SU-DHL-6 (cell line): ENCODE results near the gene GHRHR.

ENCODE experiments used
- H2AFZ ChIP-seq: fragments of 200-600 bp; sonication (generic); 2 replicates; pipeline ENCODE4 v1.6.1; 2014; ENCODE audit warnings: low read depth, mild to moderate bottlenecking, moderate library complexity, mixed read lengths, antibody characterized with exemption, low read length; ENCODE audit not compliant: severe bottlenecking
- H3F3A ChIP-seq: fragments of 200-600 bp; shearing (Covaris generic); 2 replicates; pipeline ENCODE4 v1.6.0; 2016; ENCODE audit warnings: antibody characterized with exemption, mild to moderate bottlenecking; ENCODE audit not compliant: insufficient read depth
- H3K27ac ChIP-seq: fragments of 200-600 bp; sonication (generic); 2 replicates; pipeline ENCODE4 v1.5.1; 2016; ENCODE audit warnings: low read depth, mild to moderate bottlenecking, low read length, moderate library complexity, mixed read lengths
- H3K27me3 ChIP-seq: fragments of 200-600 bp; sonication (generic), shearing (Covaris generic); 2 replicates; pipeline ENCODE4 v1.6.0; 2014; ENCODE audit warnings: mild to moderate bottlenecking, low read length
- H3K36me3 ChIP-seq: fragments of 200-600 bp; sonication (generic); 2 replicates; pipeline ENCODE4 v1.6.1; 2014; ENCODE audit warnings: mild to moderate bottlenecking, low read length, mixed read lengths
- H3K4me2 ChIP-seq: fragments of 300-600, 200-600 bp; shearing (Covaris generic), sonication (generic); 2 replicates; pipeline ENCODE4 v1.6.0; 2014; ENCODE audit warnings: low read length, low read depth, mild to moderate bottlenecking; ENCODE audit not compliant: poor library complexity, severe bottlenecking
- H3K4me3 ChIP-seq: fragments of 200-600 bp; sonication (generic); 2 replicates; pipeline ENCODE4 v1.5.1; 2014; ENCODE audit warnings: antibody characterized with exemption, low read length, mild to moderate bottlenecking, mixed read lengths; ENCODE audit not compliant: insufficient read depth, poor library complexity, severe bottlenecking
- H3K79me2 ChIP-seq: fragments of 200-600 bp; sonication (generic); 2 replicates; pipeline ENCODE4 v1.6.1; 2014; ENCODE audit warnings: mild to moderate bottlenecking, low read length, moderate library complexity; ENCODE audit not compliant: insufficient read depth
- H3K9ac ChIP-seq: fragments of 200-600 bp; sonication (generic); 2 replicates; pipeline ENCODE4 v1.7.0; 2014; ENCODE audit warnings: mild to moderate bottlenecking, low read length
- H3K9me2 ChIP-seq: fragments of 200-600 bp; sonication (generic); replicated peaks from 2 replicates; pipeline ENCODE4 v1.6.1; 2014; ENCODE audit warnings: low read length; ENCODE audit not compliant: insufficient read depth
- H3K9me3 ChIP-seq: fragments of 200-600 bp; sonication (generic); 2 replicates; pipeline ENCODE4 v1.6.1; 2014; ENCODE audit warnings: low read length, mixed read lengths; ENCODE audit not compliant: insufficient read depth
- H4K20me1 ChIP-seq: fragments of 200-600 bp; sonication (generic); 2 replicates; pipeline ENCODE4 v1.6.1; 2014; ENCODE audit warnings: low read depth, mild to moderate bottlenecking, antibody characterized with exemption, low read length, moderate library complexity, mixed read lengths
- CTCF ChIP-seq: fragments of 200-600 bp; sonication (generic); IDR thresholded peaks from one replicate; pipeline ENCODE4 v1.5.1; 2017; ENCODE audit warnings: antibody characterized with exemption, mild to moderate bottlenecking, low read length, moderate library complexity; ENCODE audit not compliant: insufficient read depth, poor library complexity, severe bottlenecking
- EZH2phosphoT487 ChIP-seq: fragments of 200-600 bp; sonication (generic), shearing (Covaris generic); conservative IDR thresholded peaks from 2 replicates; pipeline ENCODE4 v1.6.1; 2018; ENCODE audit warnings: mild to moderate bottlenecking, antibody characterized with exemption, low read length, moderate library complexity, mixed read lengths

GHRHR gene

DNA sequence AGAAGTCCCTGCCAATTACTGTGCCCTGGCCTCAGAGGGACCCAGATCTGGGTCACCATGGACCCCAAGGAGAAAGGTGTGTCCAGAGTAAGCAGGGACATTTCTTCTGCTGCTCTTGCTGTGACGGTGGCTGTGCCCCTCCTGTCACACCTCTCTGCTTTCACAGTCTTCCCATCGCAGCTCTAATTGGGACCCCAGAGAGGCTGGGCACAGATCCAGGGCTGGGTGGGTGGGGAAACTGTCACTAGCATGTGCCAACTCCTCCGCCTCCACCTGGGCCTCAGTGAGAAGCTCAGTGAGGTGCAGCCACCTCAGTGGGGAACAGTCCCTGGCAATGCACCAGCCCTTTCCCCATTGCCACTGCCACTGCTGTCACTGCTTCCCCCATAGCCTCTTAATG, 51.1 kb downstream of the GHRHR start:
- no peak for TF ChIP-seq CTCF
- no peak for TF ChIP-seq EZH2phosphoT487
- H2AFZ ChIP-seq: no peak overlapping the region
- no peaks in the 10 kb centered on the region for H3K9me2 ChIP-seq
- H3K4me3 ChIP-seq: no peak overlapping the region
- H3K4me2 ChIP-seq: no peak overlapping the region
- 0 out of 2 replicates have a peak, but pooled peaks cover 6% of the 10 kb centered on the region for H3K27me3 ChIP-seq
- no peaks in the 10 kb centered on the region for H4K20me1 ChIP-seq
- H3F3A ChIP-seq: no peaks in the 10 kb centered on the region
- no peaks in the 10 kb centered on the region for H3K79me2 ChIP-seq
- H3K36me3 ChIP-seq: no peaks in the 10 kb centered on the region
- H3K9me3 ChIP-seq: no peaks in the 10 kb centered on the region
- H3K9ac ChIP-seq: no peak overlapping the region
- H3K27ac ChIP-seq: no peak overlapping the region

- H3F3A ChIP-seq: no peaks in the 10 kb centered on the region
- H3K79me2 ChIP-seq: no peaks in the 10 kb centered on the region
- no peaks in the 10 kb centered on the region for H3K36me3 ChIP-seq
- no peak overlapping the region for H3K4me2 ChIP-seq
- no peak overlapping the region for H3K27ac ChIP-seq
- no peak overlapping the region for H3K9ac ChIP-seq
- no peak overlapping the region for H3K4me3 ChIP-seq
- TF ChIP-seq CTCF: no peak
- TF ChIP-seq EZH2phosphoT487: no peak
- no peaks in the 10 kb centered on the region for H3K9me2 ChIP-seq
- H4K20me1 ChIP-seq: no peaks in the 10 kb centered on the region
- H3K27me3 ChIP-seq: 0 out of 2 replicates have a peak, but pooled peaks cover 3% of the 10 kb centered on the region
- no peak overlapping the region for H2AFZ ChIP-seq
- no peaks in the 10 kb centered on the region for H3K9me3 ChIP-seq
Measured at GRCh38 chr7:31017032-31017675, 53.4 kb downstream of the GHRHR start.

- H3K4me2 ChIP-seq: no peak overlapping the region
- no peak overlapping the region for H3K4me3 ChIP-seq
- H3K36me3 ChIP-seq: no peaks in the 10 kb centered on the region
- H3K27ac ChIP-seq: no peak overlapping the region
- no peaks in the 10 kb centered on the region for H3K9me3 ChIP-seq
- H4K20me1 ChIP-seq: no peaks in the 10 kb centered on the region
- 0 out of 2 replicates have a peak, but pooled peaks cover 3% of the 10 kb centered on the region for H3K27me3 ChIP-seq
- H2AFZ ChIP-seq: no peak overlapping the region
- TF ChIP-seq EZH2phosphoT487: no peak
- no peak for TF ChIP-seq CTCF
- H3F3A ChIP-seq: no peaks in the 10 kb centered on the region
- no peaks in the 10 kb centered on the region for H3K9me2 ChIP-seq
- no peak overlapping the region for H3K9ac ChIP-seq
- no peaks in the 10 kb centered on the region for H3K79me2 ChIP-seq
Measured at GRCh38 chr7:31017721-31018120, 54.0 kb downstream of the GHRHR start.
